CMK (cell line): Measurements from ENCODE around the gene ARHGAP30.
"Not testable (repeated sequence)": the region's sequence is repeated elsewhere in the genome, so short reads cannot be mapped to it uniquely, and the experiment has no call there.

Source experiments
- DNase-seq: peaks from one replicate; pipeline ENCODE4 v3.0.0-alpha.2; 2010; ENCODE audit warnings: low read depth

ARHGAP30 gene

DNA sequence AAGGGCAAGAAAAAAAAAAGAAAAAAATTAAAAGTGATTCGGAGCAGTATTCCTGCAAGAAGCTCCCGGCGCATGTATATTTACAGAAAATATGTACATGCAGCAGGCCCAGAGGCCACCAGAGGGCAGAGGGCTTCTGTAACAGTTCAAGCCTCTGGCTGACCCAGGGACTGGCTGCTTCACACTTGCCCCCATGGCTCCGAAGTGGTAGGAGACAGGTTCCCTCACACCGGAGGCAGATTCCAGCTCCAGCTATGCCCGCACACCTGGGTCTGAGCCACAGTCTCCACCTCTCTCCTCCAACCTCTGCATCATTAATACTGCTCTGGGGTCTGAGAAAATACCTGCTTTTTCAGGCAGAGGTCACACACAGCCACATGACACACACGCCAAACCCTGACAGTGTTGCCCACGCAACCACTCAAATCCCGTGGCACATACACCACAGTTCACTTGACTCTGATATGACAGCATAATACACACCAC lies 2.2 kb upstream of the ARHGAP30 start:
- DNase-seq, result peak; percentile 40

- no peak for DNase-seq
Observed at GRCh38 chr1:161070761-161071160, 1.1 kb upstream of the ARHGAP30 start.

GRCh38 chr1:161069241-161069640 lies 450 bp downstream of the ARHGAP30 start:
- no peak for DNase-seq

GRCh38 chr1:161068306-161069234 lies 1.1 kb downstream of the ARHGAP30 start:
- DNase-seq, result peak; percentile 72

DNA sequence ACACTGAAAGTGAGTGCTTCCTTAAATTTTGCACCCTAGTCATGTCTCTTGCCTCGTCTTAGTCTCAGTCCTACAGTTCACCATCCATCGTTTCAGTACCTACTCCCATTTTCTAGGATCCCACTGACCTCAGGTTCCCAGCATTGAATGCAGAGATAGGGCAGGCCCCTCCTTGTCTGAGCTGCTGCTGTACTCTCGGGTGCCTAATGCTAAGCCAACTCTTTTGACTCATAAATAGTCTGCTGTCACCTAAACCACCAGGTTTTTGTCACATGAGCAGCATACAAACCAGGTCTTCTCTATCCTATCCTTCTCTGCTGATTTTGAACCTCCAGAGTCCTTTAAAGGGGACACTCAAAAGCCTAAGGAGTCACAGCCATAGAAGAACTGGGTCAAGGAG lies 3.0 kb downstream of the ARHGAP30 start:
- DNase-seq, result no peak

DNA sequence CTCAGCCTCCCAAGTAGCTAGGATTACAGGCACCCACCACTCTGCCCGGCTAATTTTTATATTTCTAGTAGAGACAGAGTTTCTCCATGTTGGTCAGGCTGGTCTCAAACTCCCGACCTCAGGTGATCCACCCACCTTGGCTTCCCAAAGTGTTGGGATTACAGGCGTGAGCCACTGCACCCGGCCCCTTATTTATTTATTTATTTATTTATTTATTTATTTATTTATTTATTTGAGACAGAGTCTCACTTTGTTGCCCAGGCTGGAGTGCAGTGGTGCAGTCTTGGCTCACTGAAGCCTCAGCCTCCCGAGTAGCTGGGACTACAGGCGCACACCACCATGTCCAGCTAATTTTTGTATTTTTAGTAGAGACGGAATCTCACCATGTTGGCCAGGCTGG lies 4.0 kb downstream of the ARHGAP30 start:
- DNase-seq, result not testable (repeated sequence)

- not testable (repeated sequence) for DNase-seq
Observed at GRCh38 chr1:161063936-161064335, 5.8 kb downstream of the ARHGAP30 start.

DNA sequence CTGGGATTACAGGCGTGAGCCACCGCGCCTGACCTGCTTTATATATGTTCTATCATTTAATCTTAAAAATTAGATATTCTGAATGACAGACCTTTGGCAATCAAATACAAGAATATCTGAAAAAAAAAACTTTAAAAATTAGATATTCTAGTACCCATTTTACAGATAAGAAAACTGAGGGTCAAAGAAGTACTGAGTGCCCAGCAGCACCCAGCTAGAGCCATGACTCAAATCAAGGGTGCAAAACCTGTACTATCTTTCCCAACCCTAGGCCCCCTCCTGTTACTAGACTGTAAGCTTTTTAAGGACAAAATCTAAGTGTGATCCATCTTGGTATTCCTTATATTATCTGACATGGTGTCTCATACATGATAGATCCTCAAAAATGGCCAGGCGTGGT lies 8.3 kb downstream of the ARHGAP30 start:
- DNase-seq, result no peak

- no peak for DNase-seq
Observed at GRCh38 chr1:161059293-161059692, 10.4 kb downstream of the ARHGAP30 start.

GRCh38 chr1:161054805-161055204 lies 14.9 kb downstream of the ARHGAP30 start:
- no peak for DNase-seq

DNA sequence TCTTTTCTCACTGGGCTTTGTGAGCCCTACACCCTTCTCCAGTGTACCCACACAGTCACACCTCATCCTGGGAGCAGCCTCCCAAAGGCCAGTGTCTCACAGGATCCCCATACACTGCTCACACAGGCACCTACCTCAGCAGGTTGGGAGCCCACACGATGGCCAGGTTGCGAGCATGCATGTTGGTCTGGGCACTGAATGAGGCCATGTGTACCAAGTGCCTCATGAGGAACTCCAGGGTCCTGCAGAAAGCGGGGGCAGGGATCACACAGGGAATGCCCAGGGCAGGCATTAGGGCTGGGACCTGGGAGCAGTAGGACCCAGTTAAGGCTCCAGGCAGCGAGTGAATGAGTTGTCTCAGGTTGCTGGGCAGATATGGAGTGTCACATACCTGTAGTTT lies 15.5 kb downstream of the ARHGAP30 start:
- no peak for DNase-seq

DNA sequence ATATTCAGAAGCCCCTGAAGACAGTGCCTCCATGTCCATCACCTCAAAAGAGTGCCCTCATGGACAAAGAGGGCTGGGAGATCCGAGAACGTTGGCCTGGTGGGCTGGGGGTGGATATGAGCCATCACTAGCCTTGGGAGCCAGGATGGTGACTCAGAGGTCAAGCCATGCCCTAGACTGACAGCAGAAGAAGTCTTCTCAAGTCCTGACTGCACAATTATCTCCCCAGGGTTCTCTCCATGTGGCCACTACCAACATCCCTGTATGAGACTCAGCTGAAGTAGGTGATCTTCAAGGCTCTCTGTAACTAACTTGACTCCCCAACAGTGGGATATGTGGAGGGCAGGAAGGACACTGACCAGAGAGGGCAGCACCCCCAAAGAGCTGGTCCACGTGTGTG lies 16.8 kb downstream of the ARHGAP30 start:
- DNase-seq, result no peak

DNA sequence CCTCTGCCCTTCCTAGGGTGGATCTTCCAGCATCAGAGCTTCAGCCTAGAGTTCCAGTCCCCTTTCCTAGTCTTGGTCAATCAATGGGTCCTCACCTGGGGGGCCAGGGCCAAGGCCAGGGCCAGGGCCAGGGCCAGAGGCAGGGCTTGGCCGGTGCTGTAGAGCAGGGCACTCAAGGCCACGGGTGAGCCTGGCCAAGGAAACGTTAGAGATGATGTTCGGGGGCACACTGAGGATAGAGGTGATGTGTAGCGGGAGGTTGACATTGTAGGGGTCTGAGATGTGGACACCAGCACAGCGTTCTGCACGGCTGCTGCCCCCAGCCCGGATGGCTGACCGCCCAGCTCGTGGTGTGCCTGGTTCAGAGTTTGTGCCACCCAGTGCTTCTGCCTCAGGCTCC lies 18.5 kb downstream of the ARHGAP30 start:
- DNase-seq, result no peak

DNA sequence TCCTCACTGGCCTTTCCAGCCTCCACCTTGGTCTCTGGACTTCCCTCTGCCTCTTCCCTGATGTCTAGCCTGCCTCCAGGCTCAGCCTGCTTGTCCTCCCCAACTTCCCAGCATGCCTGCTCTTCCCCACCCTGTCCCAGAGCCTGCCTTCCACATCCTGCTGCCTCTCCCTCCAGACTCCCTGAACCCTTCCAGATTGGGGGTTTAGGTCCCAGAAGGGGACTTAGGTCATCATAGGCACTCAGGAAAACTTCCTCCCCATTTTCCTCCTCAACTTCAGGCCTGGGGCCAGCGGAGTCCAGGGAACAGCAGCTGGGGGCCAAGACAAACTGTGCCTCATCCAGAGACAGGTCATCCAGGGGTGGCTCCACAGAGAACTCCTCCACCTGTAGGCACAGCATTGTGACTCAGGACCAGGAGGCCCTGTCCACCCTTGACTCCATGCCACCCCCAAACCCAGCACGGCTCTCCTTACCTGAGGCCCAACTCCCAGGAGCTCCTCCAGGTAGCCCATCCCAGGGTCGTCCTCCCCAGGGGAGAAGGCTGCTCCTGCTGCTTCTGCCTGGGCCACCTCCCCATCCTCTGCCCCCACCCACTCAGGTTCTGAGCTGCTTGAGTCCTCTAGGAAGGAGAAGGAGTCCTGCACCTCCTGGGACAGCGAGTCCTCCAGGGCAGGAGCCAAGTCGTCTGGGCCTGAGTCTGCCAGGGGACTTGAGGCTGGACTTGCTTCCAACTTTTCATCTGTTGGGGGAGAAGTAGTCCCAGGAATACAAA lies 20.6 kb downstream of the ARHGAP30 start:
- no peak for DNase-seq

- DNase-seq, result no peak
Observed at GRCh38 chr1:161047436-161048420, 22.0 kb downstream of the ARHGAP30 start.

GRCh38 chr1:161046605-161047228 lies 23.0 kb downstream of the ARHGAP30 start:
- no peak for DNase-seq

DNA sequence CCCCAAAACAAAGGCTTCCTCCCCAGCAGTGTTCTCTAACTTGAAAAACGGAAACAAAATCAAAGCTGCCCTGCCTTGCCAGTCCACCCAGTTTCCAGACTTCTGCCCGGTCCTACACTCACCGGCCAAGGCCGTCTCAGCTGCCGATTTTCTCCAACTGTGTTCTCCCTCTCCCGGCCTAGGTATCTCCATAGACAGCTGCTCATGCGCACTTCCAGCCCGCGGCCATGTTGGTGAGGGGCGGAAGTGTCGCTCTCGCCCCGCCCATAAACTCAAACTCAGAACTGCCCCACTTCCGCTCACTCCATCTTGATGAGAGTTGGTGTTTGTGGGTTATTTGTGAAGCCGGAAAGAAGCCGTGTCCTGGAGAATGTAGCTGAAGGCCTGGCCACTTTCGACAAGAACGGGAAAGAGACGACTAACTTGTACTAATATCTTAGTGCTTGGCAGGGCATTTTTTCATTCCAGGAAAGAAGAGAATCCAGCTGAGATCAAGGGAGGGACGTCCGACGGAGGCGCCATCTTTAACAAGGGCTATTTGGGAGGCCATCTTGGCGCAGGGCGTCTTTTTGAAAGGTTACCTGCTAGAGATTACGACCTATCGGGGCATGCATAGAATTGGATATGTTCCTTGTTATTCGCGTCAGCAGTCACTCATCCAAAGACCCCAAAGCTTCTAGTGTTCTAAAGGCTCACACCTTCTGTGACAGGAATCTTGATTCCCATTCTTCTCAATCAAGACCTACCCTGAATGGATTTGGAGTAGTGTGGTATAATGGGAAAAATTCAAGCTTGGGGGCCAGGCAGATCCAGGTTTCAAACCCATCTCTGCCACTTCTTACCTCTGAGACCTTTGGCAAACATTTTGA lies 23.7 kb downstream of the ARHGAP30 start, which contains the start of gene USF1:
Gene USF1 (minus strand): TSS at position 242 of the 869 bp plus-strand sequence. CDS start 2,702 bp downstream, outside the sequence.
- DNase-seq, result peak; percentile 91

- DNase-seq, result peak; percentile 35
Observed at GRCh38 chr1:161044908-161045735, 24.6 kb downstream of the ARHGAP30 start.

DNA sequence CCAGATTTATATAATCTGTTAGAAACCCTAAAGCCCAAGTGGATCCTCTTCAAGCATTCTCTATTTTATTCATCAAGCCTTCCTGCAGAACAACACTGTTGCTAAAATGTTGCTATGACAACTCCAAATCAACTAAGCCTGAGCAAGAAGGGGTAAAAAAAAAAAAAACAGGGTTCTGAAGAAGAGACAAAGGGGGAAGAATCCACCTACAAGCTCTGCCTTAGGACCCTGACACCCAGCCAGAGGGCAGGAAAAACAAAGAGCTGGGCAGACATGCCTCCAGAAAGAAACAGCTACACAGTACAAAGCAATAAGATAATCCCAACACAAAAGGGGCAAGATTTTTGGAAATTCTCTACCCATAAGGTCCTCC lies 25.2 kb downstream of the ARHGAP30 start:
- DNase-seq, result no peak
